GM23338 (cell line): ENCODE results near the gene NPAS3. TPM values are rescaled to one million over a fixed set of nuclear protein-coding genes. Genes with fewer than 3 reads are reported as not detected.

Source experiments
- ATAC-seq: fragments of 200-7000 bp; cut with Tn5 transposase; 3 replicates; pipeline ENCODE4 v1.9.1; 2020
- DNase-seq: peaks from one replicate; pipeline ENCODE4 v3.0.0-alpha.2; 2015; ENCODE audit warnings: low spot score
- H2AFZ ChIP-seq: fragments of 200-600 bp; sonication (generic); 2 replicates; pipeline ENCODE4 v1.8.0; 2016; ENCODE audit warnings: antibody characterized with exemption, mild to moderate bottlenecking, moderate library complexity
- H3F3A ChIP-seq: fragments of 200-600 bp; sonication (generic); replicated peaks from 2 replicates; pipeline ENCODE4 v1.8.0; 2017; ENCODE audit warnings: antibody characterized with exemption, mixed run types, low read depth
- H3K27ac ChIP-seq: fragments of 200-600 bp; sonication (generic); 2 replicates; pipeline ENCODE4 v1.6.1; 2016; ENCODE audit warnings: low read depth
- H3K27me3 ChIP-seq: fragments of 200-600 bp; sonication (generic); 2 replicates; pipeline ENCODE4 v1.8.0; 2016; ENCODE audit warnings: mild to moderate bottlenecking, mixed run types, moderate library complexity; ENCODE audit not compliant: insufficient read depth
- H3K36me3 ChIP-seq: fragments of 200-600 bp; sonication (generic); 2 replicates; pipeline ENCODE4 v1.8.0; 2016; ENCODE audit warnings: mild to moderate bottlenecking; ENCODE audit not compliant: insufficient read depth
- H3K4me1 ChIP-seq: fragments of 200-600 bp; sonication (generic); 2 replicates; pipeline ENCODE4 v1.8.0; 2016; ENCODE audit warnings: mild to moderate bottlenecking, moderate library complexity; ENCODE audit not compliant: insufficient read depth
- H3K4me2 ChIP-seq: fragments of 200-600 bp; sonication (generic); 2 replicates; pipeline ENCODE4 v1.7.1; 2017; ENCODE audit warnings: mixed run types
- H3K4me3 ChIP-seq: fragments of 200-600 bp; sonication (generic); 2 replicates; pipeline ENCODE4 v1.6.1; 2016; ENCODE audit warnings: mixed run types
- H3K79me2 ChIP-seq: fragments of 200-600 bp; sonication (generic); replicated peaks from 2 replicates; pipeline ENCODE4 v1.8.0; 2017; ENCODE audit warnings: mild to moderate bottlenecking; ENCODE audit not compliant: insufficient read depth
- H3K9me2 ChIP-seq: fragments of 200-600 bp; sonication (generic); 2 replicates; pipeline ENCODE4 v1.8.0; 2017; ENCODE audit not compliant: insufficient read depth
- H4K20me1 ChIP-seq: fragments of 200-600 bp; sonication (generic); replicated peaks from 2 replicates; pipeline ENCODE4 v1.8.0; 2017; ENCODE audit warnings: mild to moderate bottlenecking; ENCODE audit not compliant: insufficient read depth
- H3K27ac Mint-ChIP-seq: 2 replicates; pipeline ENCODE4 v1.8.0; 2020; ENCODE audit warnings: inconsistent platforms, mild to moderate bottlenecking, moderate library complexity, mixed read lengths
- H3K27me3 Mint-ChIP-seq: 3 replicates; pipeline ENCODE4 v1.8.0; 2022; ENCODE audit warnings: low read depth, mild to moderate bottlenecking, moderate library complexity, mixed read lengths, inconsistent platforms; ENCODE audit not compliant: insufficient read depth, poor library complexity
- H3K36me3 Mint-ChIP-seq: 3 replicates; pipeline ENCODE4 v1.8.0; 2021; ENCODE audit warnings: low read depth, mild to moderate bottlenecking, inconsistent platforms, moderate library complexity, mixed read lengths
- H3K4me1 Mint-ChIP-seq: 3 replicates; pipeline ENCODE4 v1.8.0; 2020; ENCODE audit warnings: mild to moderate bottlenecking, inconsistent platforms, mixed read lengths
- H3K4me3 Mint-ChIP-seq: 3 replicates; pipeline ENCODE4 v1.8.0; 2021; ENCODE audit warnings: moderate library complexity, mild to moderate bottlenecking, inconsistent platforms, mixed read lengths
- H3K9me3 Mint-ChIP-seq: 3 replicates; pipeline ENCODE4 v1.8.0; 2020; ENCODE audit warnings: moderate library complexity, mild to moderate bottlenecking, inconsistent platforms, mixed read lengths
- JUNB ChIP-seq: IDR thresholded peaks from one replicate; pipeline ENCODE4 v1.6.1; 2016; ENCODE audit warnings: antibody characterized with exemption; ENCODE audit not compliant: unreplicated experiment
- NANOG ChIP-seq: IDR thresholded peaks from 2 replicates; pipeline ENCODE4 v1.6.1; 2016; ENCODE audit warnings: antibody characterized with exemption, borderline replicate concordance
- REST ChIP-seq: IDR thresholded peaks from one replicate; pipeline ENCODE4 v1.6.1; 2018; ENCODE audit warnings: antibody characterized with exemption; ENCODE audit not compliant: unreplicated experiment
- ZNF114 ChIP-seq: fragments of 250-450 bp; sonication (Bioruptor Pico); IDR thresholded peaks from 2 replicates; pipeline ENCODE4 v1.5.0; 2020; ENCODE audit warnings: mild to moderate bottlenecking, moderate library complexity
- ZNF331 ChIP-seq: fragments of 250-450 bp; sonication (Bioruptor Pico); IDR thresholded peaks from 2 replicates; pipeline ENCODE4 v1.5.0; 2020; ENCODE audit warnings: low read depth, mild to moderate bottlenecking, moderate library complexity
- ZNF462 ChIP-seq: fragments of 250-450 bp; sonication (Bioruptor Pico); IDR thresholded peaks from 2 replicates; pipeline ENCODE4 v1.5.0; 2020; ENCODE audit warnings: mild to moderate bottlenecking, moderate library complexity
- polyA plus RNA-seq: library from polyadenylated mRNA; unstranded; fragments of >200 nt; fragmentation: Nextera tagmentation; extraction: Ambion mirVana; gene quantifications from 2 replicates; pipeline ENCODE4 v1.2.1, GENCODE V29; 2016
- total RNA-seq: library from RNA; depleted of rRNA; stranded (reverse); fragments of >200 nt; shearing (Covaris generic); gene quantifications from 2 replicates; pipeline ENCODE4 v1.2.3, GENCODE V29; 2014

The NPAS3 gene
- total and polyA plus RNA-seq, 2 experiments from 2014 or later, result 0.17 to 0.19 TPM

- TF ChIP-seq ZNF462 (no peak), NANOG (no peak), ZNF331 (CRISPR knock-in tag) (no peak)
These were observed 101.9 kb downstream of the NPAS3 start (continued) for GRCh38 chr14:33040372-33041140.

- H3F3A ChIP-seq, result no peaks in the 10 kb centered on the region
- H3K79me2 ChIP-seq, result no peaks in the 10 kb centered on the region
- no peaks in the 10 kb centered on the region for H3K27me3 Mint-ChIP-seq
- peaks cover 10% of the 10 kb centered on the region for H3K9me3 Mint-ChIP-seq
- H3K4me2 ChIP-seq, result no peak overlapping the region
- H3K36me3 Mint-ChIP-seq, result peaks cover 12% of the 10 kb centered on the region; the same call in 2 of the 3 replicates
- no peak overlapping the region for H3K27ac Mint-ChIP-seq
- ATAC-seq (no peak), DNase-seq (no peak)
- no peaks in the 10 kb centered on the region for H3K36me3 ChIP-seq
- no peaks in the 10 kb centered on the region for H4K20me1 ChIP-seq
- H3K4me3 ChIP-seq, result no peak overlapping the region
- no peak overlapping the region for H3K27ac ChIP-seq
- H3K4me1 ChIP-seq, result no peaks in the 10 kb centered on the region
- H3K4me3 Mint-ChIP-seq, result no peak overlapping the region
- H3K4me1 Mint-ChIP-seq, result no peaks in the 10 kb centered on the region
- no peaks in the 10 kb centered on the region for H3K9me2 ChIP-seq
- no peak overlapping the region for H2AFZ ChIP-seq
- H3K27me3 ChIP-seq, result no peaks in the 10 kb centered on the region
- TF ChIP-seq ZNF114 (CRISPR knock-in tag) (no peak), ZNF331 (CRISPR knock-in tag) (no peak), JUNB (no peak), REST (no peak)
These were observed 103.9 kb downstream of the NPAS3 start for GRCh38 chr14:33042591-33042990.
